H9 (cell line): Measurements from ENCODE around the gene TH. TPM values are rescaled to one million over a fixed set of nuclear protein-coding genes. Genes with fewer than 3 reads are reported as not detected.

Source experiments
- DNase-seq: peaks from one replicate; pipeline ENCODE4 v3.0.0-alpha.2; 2017
- H2AFZ ChIP-seq: one replicate; pipeline ENCODE4 v1.6.1; 2013; ENCODE audit warnings: mild to moderate bottlenecking, low read length, control low read depth, moderate library complexity
- H2AK5ac ChIP-seq: 2 replicates; pipeline ENCODE4 v1.6.1; 2013; ENCODE audit warnings: low read length, control low read depth, mixed read lengths; ENCODE audit not compliant: insufficient read length
- H2BK120ac ChIP-seq: one replicate; pipeline ENCODE4 v1.6.1; 2013; ENCODE audit warnings: low read depth, mild to moderate bottlenecking, low read length, control low read depth, inconsistent platforms; ENCODE audit not compliant: poor library complexity, severe bottlenecking
- H2BK12ac ChIP-seq: 2 replicates; pipeline ENCODE4 v1.6.1; 2013; ENCODE audit warnings: low read length, control low read depth, mixed read lengths, low read depth; ENCODE audit not compliant: insufficient read length
- H2BK15ac ChIP-seq: 2 replicates; pipeline ENCODE4 v1.6.1; 2013; ENCODE audit warnings: low read depth, low read length, control low read depth
- H2BK20ac ChIP-seq: one replicate; pipeline ENCODE4 v1.6.1; 2013; ENCODE audit warnings: low read depth, mild to moderate bottlenecking, low read length, control low read depth, inconsistent platforms; ENCODE audit not compliant: poor library complexity, severe bottlenecking
- H2BK5ac ChIP-seq: 2 replicates; pipeline ENCODE4 v1.6.1; 2013; ENCODE audit warnings: low read length, control low read depth, mixed read lengths; ENCODE audit not compliant: insufficient read length
- H3K14ac ChIP-seq: 2 replicates; pipeline ENCODE4 v1.6.1; 2013; ENCODE audit warnings: low read length, control low read depth; ENCODE audit not compliant: insufficient read depth
- H3K18ac ChIP-seq: 2 replicates; pipeline ENCODE4 v1.6.1; 2013; ENCODE audit warnings: low read depth, mild to moderate bottlenecking, mixed read lengths, low read length, control low read depth; ENCODE audit not compliant: insufficient read length
- H3K23ac ChIP-seq: 2 replicates; pipeline ENCODE4 v1.6.1; 2013; ENCODE audit warnings: low read length, control low read depth, mixed read lengths, low read depth; ENCODE audit not compliant: insufficient read length
- H3K23me2 ChIP-seq: 2 replicates; pipeline ENCODE4 v1.6.1; 2013; ENCODE audit warnings: low read depth, mild to moderate bottlenecking, mixed read lengths, low read length, control low read depth; ENCODE audit not compliant: insufficient read length, poor library complexity, severe bottlenecking
- H3K27ac ChIP-seq: 2 replicates; pipeline ENCODE4 v1.5.1; 2013; ENCODE audit warnings: low read length, control low read depth, mixed read lengths, low read depth; ENCODE audit not compliant: insufficient read length
- H3K27me3 ChIP-seq: 2 replicates; pipeline ENCODE4 v1.6.1; 2013; ENCODE audit warnings: low read length, control low read depth, inconsistent platforms; ENCODE audit not compliant: insufficient read depth
- H3K4ac ChIP-seq: 2 replicates; pipeline ENCODE4 v1.6.1; 2013; ENCODE audit warnings: low read depth, mild to moderate bottlenecking, control low read depth, inconsistent platforms, low read length, moderate library complexity
- H3K4me1 ChIP-seq: 2 replicates; pipeline ENCODE4 v1.6.1; 2013; ENCODE audit warnings: low read length, control low read depth, inconsistent platforms; ENCODE audit not compliant: insufficient read depth
- H3K4me2 ChIP-seq: 2 replicates; pipeline ENCODE4 v1.6.1; 2013; ENCODE audit warnings: low read length, control low read depth, mixed read lengths; ENCODE audit not compliant: insufficient read length, insufficient read depth
- H3K56ac ChIP-seq: 2 replicates; pipeline ENCODE4 v1.6.1; 2013; ENCODE audit warnings: low read depth, mild to moderate bottlenecking, mixed read lengths, low read length, control low read depth; ENCODE audit not compliant: insufficient read length
- H3K79me1 ChIP-seq: 2 replicates; pipeline ENCODE4 v1.6.1; 2013; ENCODE audit warnings: low read depth, mild to moderate bottlenecking, moderate library complexity, low read length, control low read depth, inconsistent platforms; ENCODE audit not compliant: insufficient read depth, poor library complexity, severe bottlenecking
- H3K79me2 ChIP-seq: 2 replicates; pipeline ENCODE4 v1.6.1; 2013; ENCODE audit warnings: low read length, control low read depth, inconsistent platforms; ENCODE audit not compliant: insufficient read depth
- H3K9ac ChIP-seq: 2 replicates; pipeline ENCODE4 v1.6.1; 2013; ENCODE audit warnings: low read length, control low read depth, mixed read lengths; ENCODE audit not compliant: insufficient read length; ENCODE audit errors: extremely low read depth
- H3K9me3 ChIP-seq: one replicate; pipeline ENCODE4 v1.6.1; 2013; ENCODE audit warnings: low read depth, low read length, inconsistent platforms; ENCODE audit not compliant: control insufficient read depth
- H3T11ph ChIP-seq: one replicate; pipeline ENCODE4 v1.6.1; 2013; ENCODE audit warnings: mild to moderate bottlenecking, low read length, control low read depth, inconsistent platforms
- H4K20me1 ChIP-seq: one replicate; pipeline ENCODE4 v1.6.1; 2013; ENCODE audit not compliant: control insufficient read depth, insufficient read length, insufficient read depth
- H4K5ac ChIP-seq: 2 replicates; pipeline ENCODE4 v1.6.1; 2013; ENCODE audit warnings: low read depth, mild to moderate bottlenecking, mixed read lengths, low read length, control low read depth; ENCODE audit not compliant: insufficient read length
- H4K8ac ChIP-seq: replicated peaks from 2 replicates; pipeline ENCODE4 v1.6.1; 2013; ENCODE audit warnings: low read length, control low read depth, mixed read lengths, low read depth; ENCODE audit not compliant: insufficient read length
- H4K91ac ChIP-seq: 2 replicates; pipeline ENCODE4 v1.6.1; 2013; ENCODE audit warnings: low read depth, mild to moderate bottlenecking, moderate library complexity, mixed read lengths, low read length, control low read depth; ENCODE audit not compliant: insufficient read length
- H3K27ac Mint-ChIP-seq, 3 experiments: 2 replicates in 2 of 3; 3 replicates in 1 of 3; pipeline ENCODE4 v1.8.0; 2020 to 2021; ENCODE audit warnings: mixed read lengths in 3 of 3, mild to moderate bottlenecking in 1 of 3, moderate library complexity in 1 of 3
- H3K27me3 Mint-ChIP-seq: 2 replicates; pipeline ENCODE4 v1.8.0; 2021; ENCODE audit warnings: low read depth, mild to moderate bottlenecking, moderate library complexity, mixed read lengths
- H3K36me3 Mint-ChIP-seq, 3 experiments: 2 replicates in 2 of 3; 3 replicates in 1 of 3; pipeline ENCODE4 v1.8.0; 2020 to 2021; ENCODE audit warnings: low read depth in 3 of 3, mixed read lengths in 3 of 3; ENCODE audit not compliant: insufficient read depth in 1 of 3
- H3K4me1 Mint-ChIP-seq, 2 experiments: 2 replicates each; pipeline ENCODE4 v1.8.0; 2020; ENCODE audit warnings: mixed read lengths in 2 of 2
- H3K4me3 Mint-ChIP-seq, 2 experiments: 2 replicates in 1 of 2; 3 replicates in 1 of 2; pipeline ENCODE4 v1.8.0; 2020 to 2021; ENCODE audit warnings: mild to moderate bottlenecking in 2 of 2, mixed read lengths in 2 of 2, moderate library complexity in 1 of 2
- H3K9me3 Mint-ChIP-seq, 2 experiments: 2 replicates in 1 of 2; 3 replicates in 1 of 2; pipeline ENCODE4 v1.8.0; 2020; ENCODE audit warnings: mild to moderate bottlenecking in 2 of 2, mixed read lengths in 2 of 2, moderate library complexity in 1 of 2
- CTCF ChIP-seq: fragments of 200-600 bp; sonication (generic); conservative IDR thresholded peaks from 3 replicates; pipeline ENCODE4 v1.8.0; 2021; ENCODE audit warnings: antibody characterized with exemption, mild to moderate bottlenecking
- WGBS: extraction: QIAGEN DNeasy Blood & Tissue Kit; methylation state at CpG from one replicate; pipeline ENCODE4 v1.1.7; 2013; ENCODE audit warnings: missing lambda C conversion rate, low lambda C conversion rate, mixed read lengths; ENCODE audit not compliant: insufficient read length; ENCODE audit errors: extremely low coverage; 5-methylcytosine and 5-hydroxymethylcytosine counted together
- total RNA-seq: library from RNA; stranded (reverse); gene quantifications from 2 replicates; pipeline ENCODE4 v1.2.1, GENCODE V29; 2021

TH gene
- total RNA-seq, 1 experiment from 2014 or later: not detected

- Mint-ChIP-seq H3K4me3 (no peak overlapping the region), H3K27me3 (peaks cover 67% of the 10 kb centered on the region), H3K27ac (no peak overlapping the region), H3K36me3 (peaks cover 0 to 13% (median 10%) of the 10 kb centered on the region in 3 experiments; a peak in 6 of 7 replicates), H3K4me1 (peaks cover 5 to 17% of the 10 kb centered on the region in 2 experiments), H3K9me3 (peaks cover 21 to 24% of the 10 kb centered on the region in 2 experiments)
- H4K8ac ChIP-seq: no peak overlapping the region
- H3K9me3 ChIP-seq: no peaks in the 10 kb centered on the region
- H3K4me2 ChIP-seq: no peak overlapping the region
- no peak overlapping the region for H2BK5ac ChIP-seq
- H3K9ac ChIP-seq: no peak overlapping the region
- H3K14ac ChIP-seq: no peak overlapping the region
- no peaks in the 10 kb centered on the region for H3K23me2 ChIP-seq
- H4K20me1 ChIP-seq: no peaks in the 10 kb centered on the region
- H4K91ac ChIP-seq: no peak overlapping the region
- H3K56ac ChIP-seq: no peak overlapping the region
- no peaks in the 10 kb centered on the region for H3K79me2 ChIP-seq
- H3K23ac ChIP-seq: no peak overlapping the region
- H3K27me3 ChIP-seq: no peaks in the 10 kb centered on the region
- no peak overlapping the region for H3K4ac ChIP-seq
- H3K4me1 ChIP-seq: no peaks in the 10 kb centered on the region
- no CpG with 5 or more reads among the region's 4 CpGs for WGBS
- no peak overlapping the region for H3K18ac ChIP-seq
- no peak overlapping the region for H2BK12ac ChIP-seq
- no peaks in the 10 kb centered on the region for H3K79me1 ChIP-seq
- H3K27ac ChIP-seq: no peak overlapping the region
- TF ChIP-seq CTCF: no peak
- no peak overlapping the region for H3T11ph ChIP-seq
- no peak overlapping the region for H2AK5ac ChIP-seq
- DNase-seq: no peak
- no peak overlapping the region for H2AFZ ChIP-seq
- no peak overlapping the region for H2BK15ac ChIP-seq
- no peak overlapping the region for H4K5ac ChIP-seq
- no peak overlapping the region for H2BK20ac ChIP-seq
- H2BK120ac ChIP-seq: no peak overlapping the region
Measured at GRCh38 chr11:2118677-2119076, 52.9 kb downstream of the TH start.
